ENCODE data around the gene BMS1. TPM values are rescaled to one million over a fixed set of nuclear protein-coding genes. Genes with fewer than 3 reads are reported as not detected.

Gene BMS1
- total RNA-seq, 1 experiment from 2014 or later: 44.2 TPM

- H3K27ac Mint-ChIP-seq: no peak overlapping the region
- Histone ChIP-seq H3T11ph (ENCODE audit: low read length) (no peak overlapping the region), H3K56ac (ENCODE audit: insufficient read length, low read depth, low read length) (no peak overlapping the region), H3K18ac (ENCODE audit: insufficient read length, low read depth, low read length) (no peak overlapping the region), H3K27ac (ENCODE audit: insufficient read length, low read depth, low read length) (no peak overlapping the region), H2BK5ac (ENCODE audit: insufficient read length, low read length) (no peak overlapping the region), H3K23ac (ENCODE audit: insufficient read length, low read depth, low read length) (no peak overlapping the region), H3K4me1 (ENCODE audit: insufficient read depth, low read length) (no peaks in the 10 kb centered on the region), H4K91ac (ENCODE audit: insufficient read length, low read depth, low read length) (no peak overlapping the region), H3K9ac (ENCODE audit: extremely low read depth, insufficient read length, low read length) (no peak overlapping the region), H3K14ac (ENCODE audit: insufficient read depth, low read length) (no peak overlapping the region), H4K5ac (ENCODE audit: insufficient read length, low read depth, low read length) (no peak overlapping the region), H4K8ac (replicated peaks; ENCODE audit: insufficient read length, low read depth, low read length) (no peak overlapping the region), H2BK120ac (ENCODE audit: low read depth, low read length, poor library complexity, severe bottlenecking) (no peak overlapping the region), H3K4ac (ENCODE audit: low read depth, low read length) (no peak overlapping the region), H3K79me1 (ENCODE audit: insufficient read depth, low read depth, low read length, poor library complexity, severe bottlenecking) (no peaks in the 10 kb centered on the region), H2AK5ac (ENCODE audit: insufficient read length, low read length) (no peak overlapping the region), H3K4me2 (ENCODE audit: insufficient read depth, insufficient read length, low read length) (peak overlapping the region; percentile 49), H3K79me2 (ENCODE audit: insufficient read depth, low read length) (no peaks in the 10 kb centered on the region), H2AFZ (ENCODE audit: low read length) (no peak overlapping the region), H3K9me3 (ENCODE audit: control insufficient read depth, low read depth, low read length) (no peaks in the 10 kb centered on the region), H2BK12ac (ENCODE audit: insufficient read length, low read depth, low read length) (no peak overlapping the region), H2BK15ac (ENCODE audit: low read depth, low read length) (no peak overlapping the region), H2BK20ac (ENCODE audit: low read depth, low read length, poor library complexity, severe bottlenecking) (no peak overlapping the region), H3K23me2 (ENCODE audit: insufficient read length, low read depth, low read length, poor library complexity, severe bottlenecking) (peaks cover 20% of the 10 kb centered on the region), H4K20me1 (ENCODE audit: control insufficient read depth, insufficient read depth, insufficient read length) (no peaks in the 10 kb centered on the region), H3K27me3 (ENCODE audit: insufficient read depth, low read length) (peaks cover 26% of the 10 kb centered on the region; the same call in 1 of the 2 replicates)
- H3K36me3 Mint-ChIP-seq (ENCODE audit: insufficient read depth in 1 of 3, low read depth in 3 of 3): no peaks in the 10 kb centered on the region
- peaks cover 0 to 3% of the 10 kb centered on the region in 2 experiments; a peak in 2 of 4 replicates for H3K4me1 Mint-ChIP-seq
- H3K27me3 Mint-ChIP-seq (ENCODE audit: low read depth): peaks cover 90% of the 10 kb centered on the region
- peak overlapping the region; percentile 51 to 74; a peak in 3 of 5 replicates for H3K4me3 Mint-ChIP-seq
- H3K9me3 Mint-ChIP-seq: peaks cover 0 to 2% of the 10 kb centered on the region in 2 experiments; a peak in 1 of 5 replicates
- DNase-seq: peak; percentile 47
- TF ChIP-seq CTCF (conservative IDR thresholded peaks at IDR 0.05): peak; percentile 51
- no CpG with 5 or more reads among the region's 45 CpGs for WGBS (ENCODE audit: extremely low coverage, insufficient read length, low lambda C conversion rate)
Measured at GRCh38 chr10:42755028-42755451, 27.6 kb upstream of the BMS1 start.
